SH-SY5Y (cell line): ENCODE results near the gene MX2.

ENCODE experiments used
- GATA2 ChIP-seq: IDR thresholded peaks from 2 replicates; pipeline ENCODE4 v1.6.1; 2011; ENCODE audit warnings: mild to moderate bottlenecking, low read depth, low read length
- GATA3 ChIP-seq: IDR thresholded peaks from 2 replicates; pipeline ENCODE4 v1.6.1; 2011; ENCODE audit warnings: low read depth, mild to moderate bottlenecking, low read length, moderate library complexity

- TF ChIP-seq GATA3 (no peak), GATA2 (no peak)
Observed at GRCh38 chr21:41369920-41370839, 8.4 kb downstream of the MX2 start.
